Measurements from ENCODE around the gene RPLP2.

RPLP2 gene

GRCh38 chr11:836274-836673 lies 26.5 kb downstream of the RPLP2 start:
- DNase-seq (ENCODE audit: low read depth in 2 of 2): no peak

GRCh38 chr11:836700-837099 lies 26.9 kb downstream of the RPLP2 start:
- DNase-seq (ENCODE audit: low read depth in 2 of 2): no peak

GRCh38 chr11:837189-837989 lies 27.6 kb downstream of the RPLP2 start:
- DNase-seq (ENCODE audit: low read depth in 2 of 2): no peak

GRCh38 chr11:837990-838307 lies 28.2 kb downstream of the RPLP2 start:
- DNase-seq (ENCODE audit: low read depth in 2 of 2): no peak

GRCh38 chr11:838441-839279 lies 28.9 kb downstream of the RPLP2 start:
- DNase-seq (ENCODE audit: low read depth in 2 of 2): no peak

- DNase-seq (ENCODE audit: low read depth in 2 of 2): no peak
Observed at GRCh38 chr11:839280-839623, 29.5 kb downstream of the RPLP2 start.

GRCh38 chr11:839875-840617 lies 30.3 kb downstream of the RPLP2 start:
- DNase-seq (ENCODE audit: low read depth in 2 of 2): no peak

- DNase-seq (ENCODE audit: low read depth in 2 of 2): no peak
Observed at GRCh38 chr11:841981-842369, 32.2 kb downstream of the RPLP2 start.

- DNase-seq (ENCODE audit: low read depth in 2 of 2): peak; percentile 82 to 89
Observed at GRCh38 chr11:842370-843002, 32.7 kb downstream of the RPLP2 start, which contains the start of the genes POLR2L and TSPAN4. Gene POLR2L (minus strand): TSS chr11:842529. CDS start chr11:842508, 21 bp downstream. Gene TSPAN4 (plus strand): TSS chr11:842852. CDS start chr11:850305, 7,453 bp downstream.

GRCh38 chr11:843086-843734 lies 33.4 kb downstream of the RPLP2 start:
- DNase-seq (ENCODE audit: low read depth in 2 of 2): no peak

- DNase-seq (ENCODE audit: low read depth in 2 of 2): no peak
Observed at GRCh38 chr11:843818-844692, 34.3 kb downstream of the RPLP2 start.

- DNase-seq (ENCODE audit: low read depth in 2 of 2): no peak
Observed at GRCh38 chr11:844693-845644, 35.2 kb downstream of the RPLP2 start.

GRCh38 chr11:845872-846495 lies 36.2 kb downstream of the RPLP2 start:
- no peak for DNase-seq (ENCODE audit: low read depth in 2 of 2)

GRCh38 chr11:846496-847098 lies 36.8 kb downstream of the RPLP2 start:
- DNase-seq (ENCODE audit: low read depth in 2 of 2): no peak

- DNase-seq (ENCODE audit: low read depth in 2 of 2): no peak
Observed at GRCh38 chr11:847876-848275, 38.1 kb downstream of the RPLP2 start.

- peak; percentile 55 to 58 for DNase-seq (ENCODE audit: low read depth in 2 of 2)
Observed at GRCh38 chr11:848380-848931, 38.7 kb downstream of the RPLP2 start.

GRCh38 chr11:849104-849824 lies 39.5 kb downstream of the RPLP2 start:
- DNase-seq (ENCODE audit: low read depth in 2 of 2): peak in 1 of 2 donors; percentile 51
